ENCODE data around the gene MAPK6.
"Not testable (repeated sequence)": the region's sequence is repeated elsewhere in the genome, so short reads cannot be mapped to it uniquely, and the experiment has no call there.

MAPK6 gene

DNA sequence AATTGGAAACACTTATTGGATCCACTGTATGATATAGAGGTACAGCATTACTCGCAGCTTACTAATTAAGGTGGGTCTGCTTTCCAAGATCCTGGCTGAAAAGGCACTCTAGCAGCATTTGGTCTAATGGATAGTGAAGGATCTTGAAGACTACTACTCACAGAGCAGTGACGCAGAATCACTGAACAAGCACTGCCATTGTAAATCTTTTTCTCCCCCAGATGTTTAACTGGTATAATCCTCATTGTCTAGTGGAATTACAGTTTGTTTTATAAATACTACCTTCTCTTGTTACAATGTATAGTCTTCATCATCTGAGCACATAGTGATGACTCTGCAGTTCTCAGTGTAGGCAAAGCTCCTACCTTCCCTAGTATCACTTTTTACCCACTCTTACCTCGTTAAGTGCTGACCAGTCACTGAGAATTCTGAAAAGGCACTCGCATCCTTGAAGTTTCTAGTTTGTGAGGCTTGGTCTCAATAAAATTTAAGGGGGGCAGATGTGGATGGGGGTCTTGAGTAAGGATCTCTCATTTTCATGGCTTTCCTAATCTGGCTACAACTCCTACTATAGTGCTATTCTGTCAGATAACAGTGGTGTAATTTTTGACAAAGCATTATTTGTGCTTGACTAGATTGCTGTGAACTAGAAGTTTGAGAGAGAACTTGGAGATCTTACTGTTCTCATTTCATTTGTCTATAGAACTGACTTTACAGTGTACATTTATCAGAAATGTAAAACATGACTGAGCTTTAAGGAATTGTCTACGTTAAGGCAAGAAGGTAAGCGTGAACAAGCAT is 23.2 kb downstream of the MAPK6 start:
- DNase-seq, result no peak

DNA sequence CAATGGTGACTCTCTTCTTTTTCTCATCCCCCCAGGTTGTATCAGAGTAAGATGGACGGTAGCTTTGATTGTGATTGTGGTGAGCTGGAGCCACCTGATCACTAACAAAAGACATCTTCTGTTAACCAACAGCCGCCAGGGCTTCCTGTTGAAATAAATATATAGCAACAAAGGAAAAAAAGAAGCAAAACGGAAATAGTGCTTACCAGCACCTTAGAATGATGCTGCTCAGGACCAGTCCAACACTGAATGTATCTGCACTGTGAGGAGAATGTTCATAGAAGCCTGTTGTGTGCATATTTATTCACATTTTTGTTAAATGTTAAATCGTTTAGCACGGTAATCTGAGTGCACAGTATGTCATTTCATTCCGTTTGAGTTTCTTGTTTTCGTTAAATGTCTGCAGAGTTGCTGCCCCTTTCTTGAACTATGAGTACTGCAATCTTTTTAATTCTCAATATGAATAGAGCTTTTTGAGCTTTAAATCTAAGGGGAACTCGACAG is 26.8 kb downstream of the MAPK6 start:
- peak in 1 of 3 donors; percentile 22 for DNase-seq

DNA sequence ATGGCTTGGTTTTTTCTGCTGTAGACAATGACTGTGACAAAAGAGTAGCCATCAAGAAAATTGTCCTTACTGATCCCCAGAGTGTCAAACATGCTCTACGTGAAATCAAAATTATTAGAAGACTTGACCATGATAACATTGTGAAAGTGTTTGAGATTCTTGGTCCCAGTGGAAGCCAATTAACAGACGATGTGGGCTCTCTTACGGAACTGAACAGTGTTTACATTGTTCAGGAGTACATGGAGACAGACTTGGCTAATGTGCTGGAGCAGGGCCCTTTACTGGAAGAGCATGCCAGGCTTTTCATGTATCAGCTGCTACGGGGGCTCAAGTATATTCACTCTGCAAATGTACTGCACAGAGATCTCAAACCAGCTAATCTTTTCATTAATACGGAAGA is 27.5 kb downstream of the MAPK6 start:
- DNase-seq, result not testable (repeated sequence)

DNA sequence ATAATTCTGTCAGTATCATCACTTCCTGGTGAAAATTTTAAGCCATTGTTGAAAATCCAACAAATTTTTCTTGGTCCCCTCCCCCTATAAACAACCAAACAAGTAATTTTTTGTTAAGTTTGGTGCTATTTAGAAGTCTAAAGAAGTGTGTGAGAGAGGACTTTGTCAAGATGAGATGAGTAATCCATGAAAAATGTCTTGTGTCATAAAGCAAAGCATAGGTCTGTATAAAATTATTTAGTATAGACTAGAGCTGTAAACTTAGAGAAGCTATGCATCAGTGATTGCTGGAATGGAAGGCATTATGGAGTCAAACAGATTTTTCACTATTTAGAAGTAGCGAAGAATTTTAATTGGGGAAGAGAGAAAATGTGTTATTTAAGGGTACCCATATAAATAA is 31.4 kb downstream of the MAPK6 start:
- DNase-seq, result peak in 1 of 3 donors; percentile 19

DNA sequence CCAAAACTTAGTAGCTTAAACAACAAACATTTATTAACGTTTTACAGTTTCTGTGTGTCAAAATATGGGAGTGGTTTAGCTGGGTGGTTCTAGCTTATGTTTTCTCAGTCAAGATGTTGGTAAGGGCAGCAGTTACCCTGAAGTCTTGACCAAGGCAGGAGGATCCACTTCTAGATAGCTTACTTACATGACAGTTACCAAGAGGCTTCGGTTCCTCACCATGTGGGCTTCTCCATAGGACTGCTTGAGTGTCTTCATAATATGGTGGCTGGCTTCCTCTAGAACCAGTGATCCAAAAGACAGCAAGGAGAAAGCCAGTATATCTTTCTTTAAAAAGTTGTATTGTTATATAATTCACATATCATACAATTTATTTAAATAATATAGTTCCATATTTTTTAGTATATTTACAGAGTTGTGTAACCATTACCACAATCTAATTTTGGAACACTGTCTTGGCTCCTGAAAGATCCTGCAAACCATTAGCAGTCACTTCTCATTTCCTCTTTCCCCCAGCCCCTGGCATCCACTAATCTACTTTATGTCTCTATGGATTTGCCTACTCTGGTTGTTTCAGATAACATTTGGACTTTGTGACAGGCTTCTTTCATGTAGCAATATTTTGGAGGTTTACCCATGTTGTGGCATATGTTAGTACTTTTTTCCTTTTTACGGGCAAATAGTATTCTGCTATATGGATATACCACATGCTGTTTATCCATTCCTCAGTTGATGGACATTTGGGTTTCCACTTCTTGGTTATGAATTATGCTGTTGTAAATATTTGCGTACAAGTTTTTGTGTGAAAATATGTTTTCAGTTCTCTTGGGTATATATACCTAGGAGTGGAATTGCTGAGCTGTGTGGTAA is 33.3 kb downstream of the MAPK6 start:
- DNase-seq, result peak; percentile 60 to 70 (median 65)

DNA sequence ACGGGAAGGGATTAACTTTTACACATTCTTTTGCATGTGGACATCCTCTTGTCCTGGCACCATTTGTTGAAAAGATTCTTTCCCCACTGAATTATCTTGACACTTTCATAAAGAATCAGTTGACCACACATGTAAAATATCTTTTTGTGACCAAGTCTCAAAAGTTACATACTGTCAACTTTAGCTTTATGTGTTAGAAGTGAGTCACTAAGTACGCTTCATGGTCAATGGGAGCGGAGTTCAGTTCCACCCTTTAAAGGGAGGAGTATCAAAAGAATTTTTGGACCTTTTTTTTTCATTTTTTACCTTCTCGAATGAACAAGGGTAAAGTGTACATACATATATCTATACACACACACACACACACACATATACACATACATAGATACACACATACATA is 35.4 kb downstream of the MAPK6 start:
- DNase-seq, result no peak

DNA sequence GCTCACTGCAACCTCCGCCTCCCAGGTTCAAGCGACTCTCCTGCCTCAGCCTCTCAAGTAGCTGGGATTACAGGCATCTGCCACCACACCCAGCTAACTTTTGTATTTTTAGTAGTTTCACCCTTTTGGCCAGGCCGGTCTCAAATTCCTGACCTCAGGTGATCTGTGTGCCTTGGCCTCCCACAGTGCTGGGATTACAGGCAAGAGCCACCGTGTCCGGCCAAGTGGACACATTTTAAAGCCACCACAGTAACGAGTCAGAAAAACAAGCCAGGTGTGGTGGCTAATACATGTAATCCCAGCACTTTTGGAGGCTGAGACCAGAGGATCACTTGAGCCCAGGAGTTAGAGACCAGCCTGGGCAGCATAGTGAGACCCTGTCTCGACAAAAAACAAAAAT is 35.8 kb downstream of the MAPK6 start:
- not testable (repeated sequence) for DNase-seq

DNA sequence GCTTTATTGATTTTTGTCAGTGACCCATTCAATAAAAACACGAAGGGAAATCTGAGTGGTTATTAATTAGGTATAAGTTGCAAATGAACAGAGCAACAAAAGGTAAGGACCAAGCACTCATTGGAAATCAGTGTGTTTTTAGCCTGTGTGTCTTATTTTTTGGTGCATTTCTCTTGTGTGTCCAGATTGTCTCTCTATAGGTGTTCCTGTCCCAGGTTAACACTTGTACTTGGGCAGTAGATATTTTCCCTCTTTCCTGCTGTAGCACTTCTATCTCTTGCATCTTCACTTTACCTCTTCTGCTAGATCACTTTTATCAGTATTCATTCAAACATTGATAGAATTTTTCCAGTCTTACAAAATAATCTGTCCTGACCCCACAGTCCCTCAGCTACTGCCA is 37.0 kb downstream of the MAPK6 start:
- DNase-seq, result no peak

DNA sequence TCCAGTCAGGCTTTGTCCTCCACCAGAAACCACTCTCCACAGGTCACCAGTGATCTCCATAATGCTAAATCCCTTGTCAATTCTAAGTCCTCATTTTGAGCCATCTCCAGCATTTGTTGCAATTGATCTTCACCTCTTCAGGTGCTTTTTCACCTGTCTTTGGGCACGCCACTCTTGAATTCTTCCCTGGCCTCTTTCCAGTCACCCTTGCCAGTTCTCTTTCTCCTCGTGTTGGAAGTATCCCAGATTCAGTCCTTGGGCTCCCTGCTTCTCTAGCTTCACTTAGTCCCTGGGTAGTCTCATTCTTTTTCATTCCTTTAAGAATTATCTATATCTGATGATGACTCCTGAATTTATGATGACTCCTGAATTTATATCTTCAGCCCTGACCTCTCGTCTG is 37.5 kb downstream of the MAPK6 start:
- DNase-seq, result no peak

DNA sequence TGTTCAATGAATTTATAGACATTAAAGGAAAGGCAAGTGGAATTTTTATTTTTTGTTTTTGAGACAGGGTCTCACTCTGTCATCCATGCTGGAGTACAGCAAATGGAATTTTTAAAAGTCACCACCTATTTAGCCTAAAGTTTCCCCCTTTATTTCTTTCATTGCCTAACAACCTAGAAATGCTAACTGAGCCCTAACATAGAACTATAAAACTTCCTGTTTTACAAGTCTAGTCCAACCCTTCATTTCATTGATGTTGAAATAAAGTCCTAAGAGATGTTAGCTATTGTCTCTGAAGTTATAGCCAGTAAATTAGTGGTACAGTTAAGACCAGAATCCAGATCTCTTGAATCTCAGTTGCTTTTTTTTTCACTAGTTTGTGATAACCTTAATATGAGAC is 39.0 kb downstream of the MAPK6 start:
- DNase-seq, result peak in 2 of 3 donors; percentile 52 to 54

DNA sequence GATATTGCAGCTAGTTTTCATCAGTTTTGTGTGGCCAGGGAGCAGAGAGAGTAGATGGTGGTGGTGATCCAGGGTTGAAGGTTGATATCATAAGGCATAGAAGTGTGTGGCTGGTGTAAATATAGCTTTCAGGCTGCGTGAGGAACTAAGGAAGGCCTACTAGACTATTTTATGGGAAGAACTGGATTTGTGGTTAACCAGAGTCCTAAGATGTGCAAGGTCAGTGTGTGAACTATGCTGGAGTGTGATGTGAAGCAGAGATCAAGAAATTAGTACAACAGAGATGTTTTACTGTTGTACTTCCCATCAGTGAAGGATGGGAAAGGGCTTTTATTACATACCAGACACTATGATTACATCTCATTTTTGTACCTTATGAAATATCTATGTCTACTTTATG is 41.5 kb downstream of the MAPK6 start:
- no peak for DNase-seq

DNA sequence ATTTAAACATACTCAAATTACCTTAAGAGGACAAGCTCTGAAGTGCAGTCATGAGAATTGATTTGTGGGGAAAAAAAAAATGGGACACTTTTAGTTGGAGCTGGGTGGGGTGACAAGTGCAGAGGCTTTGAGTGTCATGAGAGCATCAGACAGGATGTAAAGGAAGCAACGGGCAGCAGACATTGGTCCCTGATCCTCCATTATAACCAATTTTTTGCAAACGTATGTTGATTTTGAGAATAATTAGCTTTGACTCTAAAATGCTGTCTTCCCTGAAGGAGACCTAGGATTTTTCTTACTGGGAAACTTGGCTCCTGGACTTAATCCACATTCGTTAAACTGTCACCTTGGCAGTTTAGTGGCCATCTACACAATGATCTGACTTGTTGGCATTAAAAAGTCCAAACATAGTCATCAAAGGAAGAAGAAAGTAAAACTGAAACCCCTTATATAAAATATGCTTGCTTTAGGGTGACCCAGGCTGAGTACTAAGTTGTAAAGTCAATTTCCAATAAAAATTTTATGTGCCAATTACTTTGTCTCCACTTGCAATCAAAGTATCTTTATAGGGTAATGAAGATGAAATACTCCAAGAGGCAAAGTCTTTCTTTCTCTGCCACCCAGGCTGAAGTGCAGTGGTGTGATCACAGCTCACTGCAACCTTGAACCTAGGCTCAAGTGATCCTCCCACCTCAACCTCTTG is 48.0 kb downstream of the MAPK6 start:
- no peak for DNase-seq

DNA sequence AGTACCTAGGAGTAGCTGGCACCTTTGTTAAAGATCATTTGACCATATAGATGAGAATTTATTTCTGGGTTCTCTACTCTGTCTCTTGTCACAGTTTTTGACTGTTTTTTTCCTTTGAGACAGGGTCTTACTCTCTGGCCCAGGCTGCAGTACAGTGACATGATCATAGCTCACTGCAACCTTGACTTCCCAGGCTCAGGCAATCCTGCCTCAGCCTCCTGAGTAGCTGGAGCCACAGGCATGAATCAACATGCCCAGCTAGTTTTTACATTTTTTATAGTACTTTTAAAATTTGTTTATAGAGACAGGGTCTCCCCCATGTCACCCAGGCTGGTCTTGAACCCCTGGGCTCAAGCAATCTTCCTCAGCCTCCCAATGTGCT is 48.5 kb downstream of the MAPK6 start:
- DNase-seq, result no peak

DNA sequence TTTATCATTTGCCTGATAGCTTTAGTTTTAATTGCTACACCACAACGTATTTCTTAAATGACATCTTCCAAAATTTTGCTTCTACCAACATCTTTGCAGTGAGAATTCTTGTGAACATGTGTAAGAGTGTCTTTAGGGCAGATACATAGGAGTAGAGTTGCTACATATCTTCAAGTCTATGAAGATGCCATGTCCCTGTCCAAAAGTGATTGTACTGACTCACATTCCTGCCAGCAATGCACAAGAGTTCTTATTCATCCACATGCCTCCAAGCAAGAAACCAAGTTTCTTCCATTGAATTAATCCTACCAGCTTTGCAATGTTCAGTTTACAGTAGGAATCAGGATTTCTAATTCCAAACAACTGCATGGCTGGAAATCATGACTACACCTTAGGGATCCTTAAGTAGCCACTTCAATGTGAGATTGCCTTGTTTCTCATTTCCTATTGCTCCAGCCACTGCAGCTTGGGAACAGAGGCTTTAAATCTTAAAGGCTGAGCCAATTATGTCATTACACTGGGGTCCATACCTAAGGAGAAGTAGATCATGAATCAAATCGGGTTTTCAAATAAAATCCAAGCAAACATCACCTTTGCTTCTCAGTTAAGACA is 49.1 kb downstream of the MAPK6 start:
- peak in 1 of 3 donors; percentile 18 for DNase-seq

DNA sequence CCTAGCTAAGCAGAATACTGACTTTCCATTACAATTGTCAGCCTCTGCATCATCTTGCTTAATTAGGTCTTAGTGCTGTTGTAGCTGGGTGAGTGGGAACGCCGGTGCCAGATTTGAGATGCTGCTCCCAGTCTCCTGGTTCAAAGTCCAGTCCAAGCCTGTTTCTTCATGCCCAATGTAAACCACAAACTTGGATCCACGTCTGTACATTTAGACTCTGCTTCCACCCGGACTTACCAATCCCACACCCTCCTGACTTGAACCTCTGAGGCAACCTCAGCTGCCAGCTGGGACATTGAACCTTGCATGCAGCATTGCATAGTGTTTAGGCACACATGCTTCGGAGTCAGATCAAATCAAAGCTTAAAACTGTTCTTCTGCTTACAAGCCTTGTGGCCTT is 50.5 kb downstream of the MAPK6 start:
- no peak for DNase-seq

DNA sequence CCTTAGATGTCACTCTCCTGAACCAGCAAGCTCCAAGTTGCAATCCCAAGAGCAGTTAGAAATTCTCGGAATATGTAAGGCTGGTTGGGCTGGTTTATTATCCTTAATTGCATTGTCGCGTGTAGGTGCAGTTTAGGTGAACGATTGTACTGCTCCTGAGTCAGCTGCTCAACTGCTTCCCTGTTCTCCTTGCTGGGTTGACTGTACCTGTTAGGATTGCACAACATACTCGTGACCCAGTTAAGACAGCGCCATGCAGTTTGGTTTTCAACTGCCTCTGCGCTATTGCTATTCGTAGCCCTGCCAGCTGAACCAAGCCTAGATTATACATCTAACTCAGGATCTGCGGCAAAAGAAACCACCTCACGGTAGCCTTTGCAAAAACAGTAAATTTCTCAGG is 52.6 kb downstream of the MAPK6 start:
- no peak for DNase-seq

DNA sequence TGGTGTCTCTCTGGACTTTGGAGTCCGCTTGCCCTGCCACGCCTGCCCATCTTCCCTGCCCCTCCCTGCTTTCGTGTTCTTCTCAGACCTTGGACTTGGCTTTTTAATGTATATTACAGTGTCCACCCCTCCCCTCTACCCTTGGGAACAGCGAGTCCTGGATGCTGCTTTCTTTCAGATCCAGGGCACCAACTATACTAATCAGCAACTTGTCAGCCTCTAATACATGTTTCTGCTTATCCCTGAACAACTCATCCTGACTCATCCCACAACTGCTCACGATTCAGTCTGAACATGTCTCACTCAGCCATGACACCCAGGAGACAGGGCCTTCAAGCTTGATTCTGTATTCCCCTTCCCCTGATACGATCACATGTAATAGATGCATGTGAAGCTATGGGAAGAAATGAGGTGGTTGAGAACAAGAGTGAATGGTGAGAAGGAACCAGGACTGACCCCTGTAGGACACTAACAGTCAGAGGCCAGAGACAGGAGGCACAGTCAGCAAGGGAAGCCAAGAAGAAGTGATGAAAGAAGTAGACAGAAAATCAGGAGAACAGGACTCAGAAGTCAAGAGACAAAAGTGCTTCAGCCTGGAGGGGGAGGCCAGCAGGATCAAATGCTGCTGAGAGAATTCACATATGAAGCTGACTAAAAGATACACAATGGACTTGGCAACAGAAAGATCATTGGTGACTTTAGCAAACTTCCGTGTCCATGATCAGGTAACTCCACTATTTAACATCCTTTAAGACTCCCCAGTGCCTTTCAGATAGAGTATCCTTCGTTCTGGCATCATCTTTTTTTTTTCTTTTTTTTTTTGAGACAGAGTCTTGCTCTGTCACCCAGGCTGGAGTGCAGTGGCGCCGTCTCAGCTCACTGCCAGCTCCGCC is 58.1 kb downstream of the MAPK6 start:
- peak; percentile 74 to 91 (median 87) for DNase-seq

DNA sequence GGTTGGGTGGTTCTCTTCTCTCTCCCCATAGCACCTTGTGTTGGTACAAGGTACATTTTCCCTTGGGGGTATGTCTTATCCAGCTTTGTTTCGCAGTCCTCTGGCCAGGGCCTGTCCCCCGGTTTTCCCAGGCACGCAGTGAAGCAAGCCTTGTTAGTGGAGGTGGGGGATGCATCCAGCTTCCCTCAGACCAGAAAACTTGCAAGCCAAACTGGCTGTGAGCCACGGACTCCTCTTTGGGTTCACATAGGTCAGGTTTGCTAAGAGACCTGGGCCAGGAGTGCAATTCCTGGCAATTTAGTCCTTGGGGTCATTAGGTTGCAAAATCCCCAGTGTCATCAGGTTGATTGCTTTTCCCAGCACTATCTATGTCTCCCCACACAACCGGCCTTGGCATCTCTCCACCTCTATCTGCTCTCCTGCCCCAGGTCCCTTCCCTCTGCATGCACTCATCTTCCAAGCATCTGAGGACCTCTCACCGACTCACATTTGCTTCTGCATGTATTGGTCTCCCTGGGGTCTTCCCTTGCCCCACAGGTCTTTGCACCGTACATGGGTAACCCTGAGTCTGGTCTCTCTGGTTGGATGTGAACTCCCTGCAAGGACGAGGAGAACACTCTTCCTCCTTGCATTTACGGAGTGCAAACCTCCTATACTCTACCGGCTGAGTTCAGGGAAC is 59.3 kb downstream of the MAPK6 start:
- DNase-seq, result no peak

DNA sequence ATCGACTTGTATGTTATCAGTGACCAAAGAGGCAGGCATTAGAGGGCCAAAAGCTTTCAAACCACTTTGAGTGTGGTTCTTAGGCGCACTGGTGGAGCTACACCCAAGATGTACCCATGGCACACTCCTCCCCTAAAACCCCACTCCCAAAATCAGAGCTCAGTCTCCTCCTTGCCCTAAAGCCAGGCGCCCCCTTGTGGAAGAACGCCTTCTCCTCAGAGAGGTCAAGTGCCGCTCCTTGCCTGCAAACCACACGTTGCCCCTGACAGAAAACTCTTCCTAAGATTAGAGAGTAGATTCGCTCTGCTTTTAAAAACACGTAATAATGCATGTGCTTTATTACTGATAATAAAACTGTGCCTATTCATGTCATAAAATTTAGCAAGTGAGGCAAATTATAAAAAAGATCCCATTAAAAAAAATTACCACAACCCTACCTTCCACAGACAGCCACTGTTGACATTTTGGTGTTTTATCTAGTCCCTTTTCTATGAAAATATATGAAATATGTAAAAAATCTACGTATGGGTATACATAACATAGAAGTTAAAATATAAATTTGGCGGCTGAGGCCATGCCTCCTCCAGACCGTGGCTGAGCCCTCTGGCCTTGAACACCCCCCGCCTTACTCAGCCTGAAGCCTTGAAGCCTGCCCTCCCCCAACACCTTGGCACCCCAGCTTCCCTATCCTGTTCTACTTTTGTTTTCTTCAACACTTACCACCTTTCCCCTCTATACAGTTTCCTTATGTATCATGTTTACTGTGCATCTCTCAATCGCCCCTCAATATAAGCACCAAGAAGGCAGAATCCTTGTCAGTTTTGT is 60.1 kb downstream of the MAPK6 start:
- DNase-seq, result peak; percentile 82 to 95 (median 91)

DNA sequence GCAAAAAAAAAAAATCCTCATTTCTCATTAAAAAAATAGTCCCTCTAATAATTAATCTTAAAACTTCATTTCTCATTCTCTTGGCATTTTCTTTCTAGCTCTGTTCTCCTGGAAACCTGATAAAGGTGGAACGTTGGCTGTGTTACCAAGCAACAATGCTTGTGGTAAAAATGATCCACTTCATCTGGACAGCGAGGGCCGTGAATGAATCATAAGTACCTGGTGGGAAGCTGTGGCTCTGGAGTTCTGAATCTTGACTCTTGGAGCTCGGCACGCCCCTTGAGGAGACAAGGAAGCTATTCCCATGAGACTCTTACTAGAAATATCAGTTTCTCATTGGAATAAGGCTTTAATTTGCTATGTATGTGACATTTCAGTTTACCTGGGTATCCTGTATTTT is 61.0 kb downstream of the MAPK6 start:
- DNase-seq, result no peak
